Measurements from ENCODE around the gene ATAD3B.
"Not testable (repeated sequence)": the region's sequence is repeated elsewhere in the genome, so short reads cannot be mapped to it uniquely, and the experiment has no call there.

The ATAD3B gene

GRCh38 chr1:1516923-1517322 is 45.4 kb downstream of the ATAD3B start:
- DNase-seq, result not testable (repeated sequence)

- no peak for DNase-seq
Measured at GRCh38 chr1:1517973-1518620, 46.5 kb downstream of the ATAD3B start.

- DNase-seq, result not testable (repeated sequence)
Measured at GRCh38 chr1:1518621-1519007, 47.0 kb downstream of the ATAD3B start.

- not testable (repeated sequence) for DNase-seq
Measured at GRCh38 chr1:1519805-1520505, 48.4 kb downstream of the ATAD3B start.

DNA sequence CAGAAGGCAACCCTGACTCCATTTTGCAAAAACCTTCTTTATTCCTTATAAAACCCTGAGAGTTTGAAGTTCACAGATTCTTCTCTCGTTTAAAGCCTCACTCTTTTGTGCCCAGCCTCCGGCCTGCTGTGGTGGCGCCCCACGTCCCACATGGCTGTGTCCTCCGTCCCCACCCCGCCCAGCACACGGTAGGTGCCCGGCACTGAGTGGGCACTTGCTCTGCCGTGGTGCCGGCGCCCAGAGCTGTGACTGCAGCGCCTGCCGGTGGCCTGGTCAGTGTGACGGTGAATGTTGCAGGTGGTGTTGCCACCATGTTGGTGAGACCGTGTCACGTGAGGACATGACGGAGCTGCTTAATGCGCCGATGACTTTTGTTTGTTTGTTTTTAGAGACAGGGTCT is 49.8 kb downstream of the ATAD3B start:
- no peak for DNase-seq

DNA sequence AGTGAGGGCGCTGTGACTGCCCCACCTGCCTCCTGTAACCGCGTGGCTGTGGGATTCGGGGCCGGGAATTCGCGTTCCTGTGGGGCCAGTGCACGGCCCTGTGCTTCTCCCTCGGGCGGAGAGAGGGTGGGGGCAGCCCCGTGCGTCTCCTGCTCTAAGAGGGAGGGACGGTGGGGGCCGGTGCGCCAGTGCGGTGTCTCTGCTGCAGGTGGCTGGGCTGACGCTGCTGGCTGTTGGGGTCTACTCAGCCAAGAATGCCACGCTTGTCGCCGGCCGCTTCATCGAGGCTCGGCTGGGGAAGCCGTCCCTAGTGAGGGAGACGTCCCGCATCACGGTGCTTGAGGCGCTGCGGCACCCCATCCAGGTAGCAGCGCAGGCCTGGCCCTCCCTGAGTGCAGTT is 51.0 kb downstream of the ATAD3B start:
- not testable (repeated sequence) for DNase-seq

DNA sequence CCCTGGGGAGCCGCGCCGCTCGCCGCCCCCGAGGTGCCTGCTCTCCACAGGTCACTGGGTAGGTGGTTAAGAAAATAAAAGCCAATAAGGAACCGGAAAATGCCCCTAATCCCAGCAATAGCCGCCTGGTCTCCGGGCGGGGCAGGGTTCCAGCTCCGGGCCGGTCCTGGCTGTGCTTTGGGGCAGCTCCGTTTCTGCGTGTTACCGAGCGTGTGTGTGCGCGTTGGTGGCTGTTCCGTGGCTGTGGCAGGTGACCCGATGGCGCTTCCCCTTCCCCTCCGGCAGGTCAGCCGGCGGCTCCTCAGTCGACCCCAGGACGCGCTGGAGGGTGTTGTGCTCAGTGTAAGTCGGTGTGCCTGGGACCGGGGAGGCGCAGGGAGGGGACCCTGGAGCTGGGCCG is 51.7 kb downstream of the ATAD3B start:
- not testable (repeated sequence) for DNase-seq

- DNase-seq, result not testable (repeated sequence)
Measured at GRCh38 chr1:1523651-1524050, 52.1 kb downstream of the ATAD3B start.

- DNase-seq, result not testable (repeated sequence)
Measured at GRCh38 chr1:1524750-1525383, 53.3 kb downstream of the ATAD3B start.

DNA sequence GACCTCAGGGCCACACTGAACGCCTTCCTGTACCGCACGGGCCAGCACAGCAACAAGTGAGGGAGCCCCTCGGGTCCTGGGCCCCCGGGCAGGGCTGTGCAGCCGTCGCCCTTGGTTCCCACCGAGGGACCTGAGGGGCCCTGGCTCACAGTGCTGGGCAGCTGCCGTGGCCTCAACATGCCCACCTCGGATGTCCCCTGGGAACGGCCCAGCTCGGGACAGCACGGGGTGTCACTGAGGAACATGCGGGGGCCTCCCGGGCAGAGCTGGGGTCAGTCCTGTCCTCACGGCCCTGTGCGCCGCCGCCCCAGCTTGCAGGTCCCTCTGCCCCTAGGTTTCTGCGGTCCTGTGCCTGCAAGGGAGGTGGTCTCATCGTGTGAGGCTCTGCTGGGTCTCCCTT is 54.9 kb downstream of the ATAD3B start:
- DNase-seq, result not testable (repeated sequence)

- DNase-seq, result no peak
Measured at GRCh38 chr1:1527092-1527816, 55.7 kb downstream of the ATAD3B start.

GRCh38 chr1:1528301-1529267 is 57.0 kb downstream of the ATAD3B start:
- no peak for DNase-seq

DNA sequence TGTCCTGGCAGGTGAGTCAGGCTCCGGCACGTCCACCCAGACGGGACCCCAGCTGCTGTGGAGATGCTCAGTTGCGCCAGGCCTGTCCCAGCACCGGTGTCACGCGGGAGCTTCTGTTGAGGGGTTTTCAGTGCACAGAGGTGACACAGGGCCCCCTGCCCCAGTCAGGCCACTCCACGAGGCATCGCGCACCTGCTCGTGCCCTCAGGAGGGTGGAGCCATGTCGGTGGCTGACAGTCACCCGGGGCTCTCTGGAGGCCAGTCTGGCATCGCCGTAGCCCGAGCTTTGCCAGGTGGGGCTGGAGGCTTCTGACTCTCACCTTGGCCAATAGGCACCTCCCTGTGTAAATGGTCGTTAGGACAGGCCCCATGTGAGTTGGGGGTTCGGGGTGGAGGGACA is 57.8 kb downstream of the ATAD3B start:
- no peak for DNase-seq

GRCh38 chr1:1529936-1530335 is 58.4 kb downstream of the ATAD3B start:
- DNase-seq, result no peak

- no peak for DNase-seq
Measured at GRCh38 chr1:1531947-1532346, 60.4 kb downstream of the ATAD3B start.

- DNase-seq, result not testable (repeated sequence)
Measured at GRCh38 chr1:1533176-1533893, 61.8 kb downstream of the ATAD3B start.

DNA sequence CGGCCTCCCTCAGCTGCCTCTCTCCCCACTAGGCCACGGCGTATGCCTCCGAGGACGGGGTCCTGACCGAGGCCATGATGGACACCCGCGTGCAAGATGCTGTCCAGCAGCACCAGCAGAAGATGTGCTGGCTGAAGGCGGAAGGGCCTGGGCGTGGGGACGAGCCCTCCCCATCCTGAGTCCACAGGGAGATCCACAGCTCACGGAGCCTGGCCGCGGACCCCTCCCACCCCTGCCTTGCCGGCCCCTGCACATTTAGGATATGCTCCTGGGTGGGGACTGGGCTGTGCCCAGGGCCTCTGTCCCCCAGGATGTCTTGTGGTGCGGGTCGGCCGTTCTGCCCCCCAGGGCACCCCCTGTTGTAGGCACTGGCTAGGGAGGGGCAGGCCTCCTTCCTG is 62.3 kb downstream of the ATAD3B start:
- not testable (repeated sequence) for DNase-seq

GRCh38 chr1:1534401-1535154 is 63.0 kb downstream of the ATAD3B start:
- no peak for DNase-seq

DNA sequence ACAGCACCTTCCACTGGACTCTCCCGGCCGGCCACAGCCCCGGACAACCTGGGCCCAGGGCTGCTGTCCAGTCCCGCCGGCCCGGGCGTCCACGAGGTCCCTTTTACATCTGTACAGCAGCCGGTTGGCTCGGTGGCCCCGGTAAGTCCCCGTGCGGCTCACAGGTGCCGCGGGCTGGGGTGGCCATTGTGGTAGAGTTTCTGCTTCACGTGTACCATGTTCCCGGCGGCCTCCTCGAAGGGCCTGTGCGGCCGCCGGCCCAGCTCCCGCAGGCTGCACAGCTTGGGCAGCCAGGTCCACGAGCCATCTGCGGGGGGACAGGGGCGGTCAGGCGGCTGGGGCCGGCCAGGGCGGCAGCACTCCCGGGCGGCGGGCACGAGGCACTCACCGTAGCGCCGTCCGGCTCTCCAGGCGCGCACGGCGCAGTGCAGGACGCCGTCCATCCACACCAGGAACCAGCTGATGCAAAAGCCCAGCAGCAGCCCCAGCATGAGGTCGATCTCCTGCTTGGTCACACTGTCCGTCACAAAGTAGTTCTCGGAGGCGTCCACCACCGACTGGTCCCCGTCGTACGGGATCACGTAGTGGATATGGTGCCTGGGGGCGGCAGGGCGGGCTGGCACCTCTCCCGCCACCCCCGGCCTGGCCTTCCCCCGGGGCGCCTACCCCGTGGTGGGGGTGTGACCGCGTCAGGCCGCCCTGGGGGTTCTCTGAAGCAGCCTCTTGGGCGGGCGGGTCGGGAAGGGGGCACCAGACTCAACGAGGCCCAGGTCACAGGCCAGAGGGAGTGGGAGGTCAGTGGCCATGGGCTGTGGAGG is 63.8 kb downstream of the ATAD3B start:
- DNase-seq, result no peak
